AG10803 (cell line): Measurements from ENCODE around the gene LIN54.

Source experiments
- DNase-seq: peaks from one replicate; pipeline ENCODE4 v3.0.0; 2010; ENCODE audit warnings: low read depth
- H3K4me3 ChIP-seq: 2 replicates; pipeline ENCODE4 v1.5.1; 2011; ENCODE audit warnings: mild to moderate bottlenecking, low read length, control low read depth
- CTCF ChIP-seq: conservative IDR thresholded peaks from 2 replicates; pipeline ENCODE4 v1.5.1; 2011; ENCODE audit warnings: mild to moderate bottlenecking, low read length, control low read depth, inconsistent platforms

LIN54 gene

GRCh38 chr4:82891707-82892466 is 118.7 kb downstream of the LIN54 start:
- DNase-seq, result peak; percentile 56
- H3K4me3 ChIP-seq, result peak overlapping the region; percentile 77

GRCh38 chr4:82890901-82891706 is 119.5 kb downstream of the LIN54 start, which contains the start of gene SEC31A:
Gene SEC31A (minus strand): TSS chr4:82891153. CDS start chr4:82881936, 9,217 bp downstream.
- DNase-seq, result peak; percentile 96
- TF ChIP-seq CTCF, result no peak; the same call in 1 of the 2 replicates

More at GRCh38 chr4:82891707-82892466, 118.7 kb downstream of the LIN54 start:
- TF ChIP-seq CTCF, result no peak

GRCh38 chr4:82890528-82890900 is 120.1 kb downstream of the LIN54 start:
- no peak for DNase-seq
- no peak for TF ChIP-seq CTCF

More at GRCh38 chr4:82890901-82891706, 119.5 kb downstream of the LIN54 start, which contains the start of gene SEC31A:
- H3K4me3 ChIP-seq, result peak within 1 kb of the TSS; percentile 77

GRCh38 chr4:82889287-82889686 is 121.3 kb downstream of the LIN54 start:
- no peak for DNase-seq
- H3K4me3 ChIP-seq, result peak overlapping the region; percentile 77
- no peak for TF ChIP-seq CTCF

More at GRCh38 chr4:82890528-82890900, 120.1 kb downstream of the LIN54 start:
- peak overlapping the region; percentile 77 for H3K4me3 ChIP-seq

GRCh38 chr4:82886147-82886942 is 124.3 kb downstream of the LIN54 start:
- DNase-seq, result no peak
- TF ChIP-seq CTCF, result no peak
- peak overlapping the region; percentile 29 for H3K4me3 ChIP-seq

- DNase-seq, result no peak
- no peak for TF ChIP-seq CTCF
- no peak overlapping the region for H3K4me3 ChIP-seq
These were observed 125.2 kb downstream of the LIN54 start for GRCh38 chr4:82885410-82885809.
